Esophagus muscularis mucosa (tissue), 4 donors: ENCODE data around the gene USPL1. TPM values are rescaled to one million over a fixed set of nuclear protein-coding genes. Genes with fewer than 3 reads are reported as not detected.
A peak's percentile ranks its signal among the peaks of the same experiment; 100 is the strongest.

ENCODE experiments used
- DNase-seq: peaks from one replicate; pipeline ENCODE4 v3.0.0-alpha.2; 2017; ENCODE audit errors: extremely low spot score
- H3K27ac ChIP-seq, 4 donors: fragments of 200-600 bp; sonication (generic); replicated peaks in 1 of 4; 1 replicate in 3 of 4; 2 replicates in 1 of 4; pipeline ENCODE4 v1.5.1; 2016 to 2019; ENCODE audit warnings: mild to moderate bottlenecking in 1 of 4
- H3K27me3 ChIP-seq, 4 donors: fragments of 200-600 bp; sonication (generic); one replicate each; pipeline versions ENCODE4 v1.5.1 to v1.6.0; 2016 to 2019
- H3K36me3 ChIP-seq, 4 donors: fragments of 200-600 bp; sonication (generic); one replicate each; pipeline ENCODE4 v1.5.1; 2016 to 2019
- H3K4me1 ChIP-seq, 4 donors: fragments of 200-600 bp; sonication (generic); one replicate each; pipeline ENCODE4 v1.5.1; 2016 to 2019
- H3K4me3 ChIP-seq, 4 donors: fragments of 200-600 bp; sonication (generic); 1 replicate in 2 of 4; 2 replicates in 2 of 4; pipeline ENCODE4 v1.5.1; 2016 to 2019; ENCODE audit warnings: mild to moderate bottlenecking in 4 of 4, moderate library complexity in 1 of 4
- H3K9me3 ChIP-seq, 4 donors: fragments of 200-600 bp; sonication (generic); 1 replicate in 3 of 4; 2 replicates in 1 of 4; pipeline ENCODE4 v1.5.1; 2016 to 2019
- EP300 ChIP-seq: sonication (generic); formaldehyde crosslinking; IDR thresholded peaks from one replicate; pipeline ENCODE4 v1.6.1; 2017; ENCODE audit warnings: antibody characterized with exemption
- POLR2A ChIP-seq: fragments of 450-650 bp; IDR thresholded peaks from one replicate; pipeline ENCODE4 v1.6.1; 2017; ENCODE audit warnings: antibody characterized with exemption, moderate library complexity, mild to moderate bottlenecking, low read depth
- POLR2AphosphoS5 ChIP-seq, 2 donors: sonication (generic); formaldehyde crosslinking; IDR thresholded peaks; one replicate each; pipeline ENCODE4 v1.6.1; 2017; ENCODE audit warnings: antibody characterized with exemption in 2 of 2
- WGBS: methylation state at CpG from one replicate; pipeline ENCODE4 v1.1.5; 2018; 5-methylcytosine and 5-hydroxymethylcytosine counted together
- intact Hi-C: fragments of 100-400 bp; cut with DNase I; formaldehyde crosslinking; loops from one replicate; pipeline ENCODE4 v1.15.1; 2023
- total RNA-seq, 4 donors: library from RNA; depleted of rRNA; stranded (reverse); fragments of >200 nt; gene quantifications; one replicate each; pipeline versions ENCODE4 v1.1.0 to v1.2.1, GENCODE V29; 2016
- TF ChIP-seq, protein P1 (sequence below), 3 experiments: fragments of 200-600 bp in 2 of 3; fragments of 450-650 bp in 1 of 3; sonication (generic) in 2 of 3; IDR thresholded peaks; one replicate each; pipeline ENCODE4 v1.5.1; 2017 to 2019; ENCODE audit warnings: antibody characterized with exemption in 3 of 3, mild to moderate bottlenecking in 2 of 3, moderate library complexity in 1 of 3

Gene USPL1
- total RNA-seq, 4 donors from 2014 or later = 13.2 to 21.6 (median 19.4) TPM

DNA sequence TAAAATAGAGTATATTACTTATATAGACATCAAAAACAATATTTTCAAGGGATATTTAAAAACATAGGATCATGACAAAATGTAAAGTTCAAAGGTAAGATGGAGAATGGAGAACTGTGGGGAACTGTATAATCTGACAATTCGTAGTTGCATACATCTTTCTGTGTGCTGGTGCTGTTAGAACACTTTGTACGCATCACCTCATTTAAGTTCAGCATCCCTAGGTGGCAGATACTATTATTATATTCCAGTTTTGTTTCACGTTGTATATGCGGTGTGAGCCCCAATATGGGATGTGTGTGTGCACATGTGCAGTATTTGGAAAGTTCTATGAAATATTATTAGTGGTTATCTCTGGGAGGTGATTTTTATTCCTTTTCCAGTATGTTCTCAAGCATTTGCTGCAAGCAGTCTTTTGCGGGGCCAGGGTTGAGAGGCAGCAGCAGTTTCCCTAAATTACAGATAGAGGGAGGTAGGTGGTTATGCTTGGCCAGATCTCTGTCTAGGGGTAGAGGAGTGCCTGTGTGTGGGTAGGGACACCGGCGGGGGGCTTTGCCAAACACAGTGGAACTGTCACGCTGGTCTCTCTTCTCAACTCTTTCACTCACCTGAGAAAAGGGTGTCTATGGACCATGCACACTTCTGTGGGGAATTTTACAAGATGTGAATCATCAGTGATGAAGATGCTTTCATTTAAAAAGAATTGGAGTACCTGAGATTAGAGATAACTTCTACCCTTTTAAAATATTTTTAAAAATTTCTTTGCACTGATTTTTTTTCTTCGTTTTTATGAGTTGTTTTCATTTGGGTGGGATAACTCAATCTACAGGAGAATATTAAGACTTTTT lies 62.0 kb downstream of the USPL1 start:
- TF ChIP-seq, protein P1, sequence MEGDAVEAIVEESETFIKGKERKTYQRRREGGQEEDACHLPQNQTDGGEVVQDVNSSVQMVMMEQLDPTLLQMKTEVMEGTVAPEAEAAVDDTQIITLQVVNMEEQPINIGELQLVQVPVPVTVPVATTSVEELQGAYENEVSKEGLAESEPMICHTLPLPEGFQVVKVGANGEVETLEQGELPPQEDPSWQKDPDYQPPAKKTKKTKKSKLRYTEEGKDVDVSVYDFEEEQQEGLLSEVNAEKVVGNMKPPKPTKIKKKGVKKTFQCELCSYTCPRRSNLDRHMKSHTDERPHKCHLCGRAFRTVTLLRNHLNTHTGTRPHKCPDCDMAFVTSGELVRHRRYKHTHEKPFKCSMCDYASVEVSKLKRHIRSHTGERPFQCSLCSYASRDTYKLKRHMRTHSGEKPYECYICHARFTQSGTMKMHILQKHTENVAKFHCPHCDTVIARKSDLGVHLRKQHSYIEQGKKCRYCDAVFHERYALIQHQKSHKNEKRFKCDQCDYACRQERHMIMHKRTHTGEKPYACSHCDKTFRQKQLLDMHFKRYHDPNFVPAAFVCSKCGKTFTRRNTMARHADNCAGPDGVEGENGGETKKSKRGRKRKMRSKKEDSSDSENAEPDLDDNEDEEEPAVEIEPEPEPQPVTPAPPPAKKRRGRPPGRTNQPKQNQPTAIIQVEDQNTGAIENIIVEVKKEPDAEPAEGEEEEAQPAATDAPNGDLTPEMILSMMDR (IDR thresholded peaks at IDR 0.05) = peak; percentile 57 to 67 (median 64)
- TF ChIP-seq EP300 (no peak), POLR2A (no peak), POLR2AphosphoS5 (IDR thresholded peaks at IDR 0.05) (no peak)
- DNase-seq = no peak
- Histone ChIP-seq H3K27me3 (no peaks in the 10 kb centered on the region), H3K9me3 (no peaks in the 10 kb centered on the region), H3K4me3 (no peak overlapping the region), H3K27ac (no peak overlapping the region), H3K4me1 (peaks cover 0 to 14% (median 10%) of the 10 kb centered on the region in 4 donors), H3K36me3 (no peaks in the 10 kb centered on the region)
- intact Hi-C loops = loop anchor here (5.0 to 10.0 kb wide), 4 partner anchors 123 to 363 kb away; partner anchors contain the start of gene HMGB1
- WGBS = 46% methylated on average over 9 of the region's 9 CpGs

DNA sequence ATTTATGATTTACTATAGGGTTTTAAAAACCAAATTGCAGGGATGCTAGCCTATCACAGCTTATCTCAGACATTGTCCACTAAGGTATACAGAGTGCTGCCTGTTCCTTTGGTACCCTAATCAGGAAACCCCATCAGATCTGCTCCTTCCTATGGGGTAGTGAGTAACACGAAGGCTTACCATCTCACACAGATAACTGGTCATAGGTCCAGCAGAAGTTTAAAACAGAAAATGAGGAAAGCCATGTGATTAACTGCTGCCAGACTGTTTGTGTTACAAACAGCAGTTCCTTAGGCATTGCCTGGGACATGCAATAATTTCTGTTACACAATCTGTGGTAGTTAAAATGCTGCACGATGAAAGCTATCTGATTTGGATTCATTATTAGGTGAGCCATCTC lies 64.1 kb downstream of the USPL1 start:
- Histone ChIP-seq H3K4me1 (peaks cover 0 to 14% (median 10%) of the 10 kb centered on the region in 4 donors), H3K36me3 (no peaks in the 10 kb centered on the region), H3K27me3 (no peaks in the 10 kb centered on the region), H3K27ac (peak overlapping the region in 2 of 4 donors; percentile 25 to 38), H3K4me3 (no peak overlapping the region), H3K9me3 (no peaks in the 10 kb centered on the region)
- TF ChIP-seq, protein P1 (IDR thresholded peaks at IDR 0.05) = no peak
- TF ChIP-seq POLR2AphosphoS5 (IDR thresholded peaks at IDR 0.05) (no peak), EP300 (no peak), POLR2A (no peak)
- 37% methylated on average over 2 of the region's 2 CpGs for WGBS
- no peak for DNase-seq
- intact Hi-C loops = no loop called here

GRCh38 chr13:30685320-30685859 lies 67.7 kb downstream of the USPL1 start:
- Histone ChIP-seq H3K27me3 (no peaks in the 10 kb centered on the region), H3K36me3 (no peaks in the 10 kb centered on the region), H3K9me3 (no peaks in the 10 kb centered on the region), H3K4me3 (no peak overlapping the region), H3K4me1 (peaks cover 0 to 17% (median 12%) of the 10 kb centered on the region in 4 donors), H3K27ac (no peak overlapping the region)
- no peak for DNase-seq
- 80% methylated on average over 8 of the region's 8 CpGs for whole genome bisulfite sequencing
- intact Hi-C loops = no loop called here
- TF ChIP-seq POLR2AphosphoS5 (IDR thresholded peaks at IDR 0.05) = no peak
- TF ChIP-seq POLR2A = no peak
- TF ChIP-seq, protein P1 (IDR thresholded peaks at IDR 0.05) = no peak
- no peak for TF ChIP-seq EP300

- H3K4me3 ChIP-seq = no peak overlapping the region
- H3K4me1 ChIP-seq = peaks cover 0 to 23% (median 15%) of the 10 kb centered on the region in 4 donors
- H3K27ac ChIP-seq = no peak overlapping the region
- H3K9me3 ChIP-seq = no peaks in the 10 kb centered on the region
- intact Hi-C loops = no loop called here
- no peak for DNase-seq
- no peaks in the 10 kb centered on the region for H3K36me3 ChIP-seq
- no peaks in the 10 kb centered on the region for H3K27me3 ChIP-seq
- 83% methylated on average over 2 of the region's 2 CpGs for WGBS
- TF ChIP-seq POLR2AphosphoS5 (IDR thresholded peaks at IDR 0.05) = no peak
- no peak for TF ChIP-seq POLR2A
- no peak for TF ChIP-seq EP300
- TF ChIP-seq, protein P1 (IDR thresholded peaks at IDR 0.05) = no peak
Observed at GRCh38 chr13:30685987-30686386, 68.3 kb downstream of the USPL1 start.
